PC-3 (cell line): ENCODE measurements around the gene ZNF646. TPM values are rescaled to one million over a fixed set of nuclear protein-coding genes. Genes with fewer than 3 reads are reported as not detected.

Experiments
- ATAC-seq: fragments of 200-7000 bp; cut with Tn5 transposase; 2 replicates; pipeline ENCODE4 v1.9.1; 2020; ENCODE audit warnings: mild to moderate bottlenecking, moderate library complexity
- BruUV-seq: library from RNA; stranded (reverse); fragments of 400-500 nt; replicated peaks from 2 replicates; lab custom pipeline; 2021; lab: Mats Ljungman, UMichigan
- CTCF ChIA-PET: fragments of 300-600 bp; sonication (Branson Sonifier 250); formaldehyde crosslinking; loops from one replicate; lab custom pipeline; 2022; ENCODE audit warnings: antibody characterized with exemption; lab: Charles Lee
- POLR2A ChIA-PET: fragments of 300-600 bp; sonication (Branson Sonifier 250); formaldehyde crosslinking; loops from one replicate; lab custom pipeline; 2022; ENCODE audit warnings: antibody characterized with exemption; ENCODE audit not compliant: unreplicated experiment; lab: Charles Lee
- DNase-seq: peaks from one replicate; pipeline ENCODE4 v3.0.0-alpha.2; 2015
- H2AFZ ChIP-seq: fragments of 300-600 bp; sonication (generic); 2 replicates; pipeline ENCODE4 v1.6.0; 2016; ENCODE audit warnings: antibody characterized with exemption, low read length
- H3F3A ChIP-seq: fragments of 300-600 bp; sonication (generic); one replicate; pipeline ENCODE4 v1.6.0; 2017; ENCODE audit warnings: antibody characterized with exemption, low read length, control low read depth, mild to moderate bottlenecking; ENCODE audit not compliant: unreplicated experiment
- H3K27ac ChIP-seq: fragments of 300-600 bp; sonication (generic); 2 replicates; pipeline ENCODE4 v1.5.1; 2016; ENCODE audit warnings: mild to moderate bottlenecking, low read length
- H3K27me3 ChIP-seq: fragments of 300-600 bp; sonication (generic); 2 replicates; pipeline ENCODE4 v1.6.1; 2016; ENCODE audit warnings: low read length, mixed read lengths
- H3K36me3 ChIP-seq: fragments of 300-600 bp; sonication (generic); 2 replicates; pipeline ENCODE4 v1.6.1; 2016; ENCODE audit warnings: low read depth, mixed run types, low read length, mixed read lengths
- H3K4me1 ChIP-seq: fragments of 300-600 bp; sonication (generic); 2 replicates; pipeline ENCODE4 v1.5.1; 2016; ENCODE audit warnings: low read length; ENCODE audit not compliant: insufficient read depth
- H3K4me2 ChIP-seq: fragments of 300-600 bp; sonication (generic); 2 replicates; pipeline ENCODE4 v1.6.0; 2016; ENCODE audit warnings: low read length
- H3K4me3 ChIP-seq: fragments of 300-600 bp; sonication (generic); 2 replicates; pipeline ENCODE4 v1.5.1; 2016; ENCODE audit warnings: mild to moderate bottlenecking, low read length, mixed read lengths
- H3K79me2 ChIP-seq: fragments of 300-600 bp; sonication (generic); 2 replicates; pipeline ENCODE4 v1.6.1; 2017; ENCODE audit warnings: low read length, mixed read lengths
- H3K9ac ChIP-seq: fragments of 300-600 bp; sonication (generic); 2 replicates; pipeline ENCODE4 v1.6.0; 2016; ENCODE audit warnings: mild to moderate bottlenecking, low read length
- H3K9me2 ChIP-seq: fragments of 300-600 bp; sonication (generic); replicated peaks from 2 replicates; pipeline ENCODE4 v1.6.1; 2016; ENCODE audit warnings: mixed run types, low read length, mixed read lengths
- H3K9me3 ChIP-seq: fragments of 300-600 bp; sonication (generic); 2 replicates; pipeline ENCODE4 v1.6.1; 2016; ENCODE audit warnings: low read length, mixed read lengths
- H4K20me1 ChIP-seq: fragments of 300-600 bp; sonication (generic); 2 replicates; pipeline ENCODE4 v1.6.1; 2016; ENCODE audit warnings: low read length, mixed read lengths
- CTCF ChIP-seq: fragments of 300-600 bp; sonication (generic); conservative IDR thresholded peaks from 2 replicates; pipeline ENCODE4 v1.5.1; 2017; ENCODE audit warnings: antibody characterized with exemption, low read depth, mild to moderate bottlenecking, low read length
- EZH2 ChIP-seq: fragments of 300-600 bp; sonication (generic); IDR thresholded peaks from one replicate; pipeline ENCODE4 v1.6.1; 2017; ENCODE audit warnings: antibody characterized with exemption, mild to moderate bottlenecking, low read length; ENCODE audit not compliant: unreplicated experiment
- EZH2phosphoT487 ChIP-seq: fragments of 300-600 bp; sonication (generic); IDR thresholded peaks from 2 replicates; pipeline ENCODE4 v1.6.1; 2018; ENCODE audit warnings: mild to moderate bottlenecking, antibody characterized with exemption, low read length, borderline replicate concordance
- intact Hi-C: fragments of 100-400 bp; cut with micrococcal nuclease; formaldehyde crosslinking; loops from 2 replicates; pipeline ENCODE4 v1.9.0; 2023
- total RNA-seq: library from RNA; depleted of rRNA; stranded (reverse); fragments of >200 nt; gene quantifications from 2 replicates; pipeline ENCODE4 v1.2.3, GENCODE V29; 2014

The ZNF646 gene
- total RNA-seq, 1 experiment from 2014 or later: 8.5 TPM

GRCh38 chr16:31061126-31061812, 13.0 kb upstream of the ZNF646 start:
- Histone ChIP-seq H3K36me3 (peaks cover 4% of the 10 kb centered on the region), H2AFZ (no peak overlapping the region), H3K79me2 (peaks cover 14% of the 10 kb centered on the region), H3K4me1 (no peaks in the 10 kb centered on the region), H3F3A (no peaks in the 10 kb centered on the region), H4K20me1 (no peaks in the 10 kb centered on the region), H3K4me2 (no peak overlapping the region), H3K9me2 (no peaks in the 10 kb centered on the region), H3K4me3 (no peak overlapping the region), H3K27me3 (no peaks in the 10 kb centered on the region), H3K9me3 (no peaks in the 10 kb centered on the region), H3K27ac (no peak overlapping the region), H3K9ac (no peak overlapping the region)
- intact Hi-C loops: no loop called here
- no TSS peak for BruUV-seq
- no peak for TF ChIP-seq EZH2phosphoT487
- no peak for TF ChIP-seq EZH2
- TF ChIP-seq CTCF: no peak
- no peak for ATAC-seq
- ChIA-PET POLR2A (no interaction called here), CTCF (no interaction called here)
- no peak for DNase-seq

GRCh38 chr16:31061813-31062440, 12.3 kb upstream of the ZNF646 start:
- Histone ChIP-seq H3K4me1 (no peaks in the 10 kb centered on the region), H3K36me3 (peaks cover 4% of the 10 kb centered on the region), H3K4me2 (no peak overlapping the region), H3K9me3 (no peaks in the 10 kb centered on the region), H4K20me1 (no peaks in the 10 kb centered on the region), H3K4me3 (no peak overlapping the region), H3K9me2 (no peaks in the 10 kb centered on the region), H3F3A (no peaks in the 10 kb centered on the region), H2AFZ (no peak overlapping the region), H3K79me2 (peaks cover 21% of the 10 kb centered on the region), H3K27ac (no peak overlapping the region), H3K27me3 (no peaks in the 10 kb centered on the region), H3K9ac (no peak overlapping the region)
- ChIA-PET POLR2A (no interaction called here), CTCF (no interaction called here)
- TF ChIP-seq CTCF (no peak), EZH2phosphoT487 (no peak), EZH2 (no peak)
- no peak for DNase-seq
- no TSS peak for BruUV-seq
- intact Hi-C loops: no loop called here
- ATAC-seq: no peak

- ATAC-seq (no peak), DNase-seq (no peak)
- Histone ChIP-seq H3K9me2 (no peaks in the 10 kb centered on the region), H3K36me3 (peaks cover 4% of the 10 kb centered on the region), H3K27ac (no peak overlapping the region), H3K79me2 (peaks cover 32% of the 10 kb centered on the region), H4K20me1 (no peaks in the 10 kb centered on the region), H3F3A (no peaks in the 10 kb centered on the region), H3K9ac (no peak overlapping the region), H3K9me3 (no peaks in the 10 kb centered on the region), H3K27me3 (no peaks in the 10 kb centered on the region), H3K4me1 (no peaks in the 10 kb centered on the region), H3K4me3 (no peak overlapping the region), H2AFZ (no peak overlapping the region), H3K4me2 (no peak overlapping the region)
- ChIA-PET POLR2A (no interaction called here), CTCF (no interaction called here)
- intact Hi-C loops: no loop called here
- TF ChIP-seq EZH2: no peak
- TF ChIP-seq EZH2phosphoT487: no peak
- no peak for TF ChIP-seq CTCF
- BruUV-seq: no TSS peak
Observed at GRCh38 chr16:31063495-31063842, 10.8 kb upstream of the ZNF646 start.
